Tibial nerve (tissue), 3 donors: ENCODE results near the gene BRSK1.

Source experiments
- CTCF ChIP-seq, 5 experiments: fragments of 200-600 bp in 3 of 5; fragments of 450-650 bp in 2 of 5; sonication (generic) in 3 of 5; IDR thresholded peaks; one replicate each; pipeline ENCODE4 v1.5.1; 2016 to 2019; ENCODE audit warnings: antibody characterized with exemption in 5 of 5, mild to moderate bottlenecking in 3 of 5, moderate library complexity in 2 of 5
- POLR2A ChIP-seq, 2 donors: fragments of 450-650 bp; IDR thresholded peaks; one replicate each; pipeline ENCODE4 v1.6.1; 2017; ENCODE audit warnings: antibody characterized with exemption in 2 of 2, mild to moderate bottlenecking in 2 of 2, moderate library complexity in 2 of 2

GRCh38 chr19:55259540-55260210, 24.1 kb upstream of the BRSK1 start:
- TF ChIP-seq CTCF (IDR thresholded peaks at IDR 0.05) (no peak), POLR2A (IDR thresholded peaks at IDR 0.05) (peak in 1 of 2 donors; percentile 13)
